ENCODE measurements around the gene UBFD1. TPM values are rescaled to one million over a fixed set of nuclear protein-coding genes. Genes with fewer than 3 reads are reported as not detected.
"Not testable (repeated sequence)": the region's sequence is repeated elsewhere in the genome, so short reads cannot be mapped to it uniquely, and the experiment has no call there.

Gene UBFD1
- total RNA-seq, 6 experiments from 2014 or later = 94.1 to 130 (median 99.2) TPM

DNA sequence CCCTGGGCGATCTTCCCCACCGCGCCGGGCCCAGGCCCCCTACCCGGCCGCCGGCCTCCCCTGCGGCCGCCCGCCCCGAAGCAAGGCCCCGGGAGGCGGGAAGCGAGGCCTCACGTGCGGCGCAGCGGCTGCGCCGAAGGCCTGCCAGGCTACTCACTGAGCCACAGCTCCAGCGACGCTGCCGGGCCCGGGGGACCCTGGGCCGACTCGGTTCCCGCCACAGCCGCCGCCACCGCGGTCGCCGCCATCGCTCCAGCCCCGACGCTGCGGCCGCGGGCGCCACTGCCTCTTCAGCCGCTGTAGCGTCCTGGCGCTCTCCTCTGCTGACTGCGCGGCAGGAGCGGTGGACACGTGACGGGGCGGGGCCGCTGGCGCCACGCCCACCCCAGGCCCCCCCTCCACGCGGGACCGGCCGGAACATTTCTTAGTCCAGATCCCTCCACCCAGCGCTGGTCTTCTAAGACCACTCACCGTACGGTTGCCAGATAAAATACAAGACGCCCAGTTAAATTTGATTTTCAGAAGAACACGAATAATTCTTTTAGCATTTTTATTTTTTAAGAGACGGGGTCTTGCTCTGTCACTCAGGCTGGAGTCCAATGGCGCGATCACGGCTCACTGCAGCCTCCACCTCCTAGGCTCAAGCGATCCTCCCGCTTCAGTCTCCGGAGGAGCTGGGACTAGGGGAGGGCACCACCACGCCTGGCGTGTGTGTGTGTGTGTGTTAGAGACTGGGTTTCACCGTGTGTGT, 47.2 kb upstream of the UBFD1 start, which contains the start of gene GGA2:
Gene GGA2 (minus strand): TSS at position 331 of the 751 bp plus-strand sequence. CDS start 83 bp downstream, at position 248.
- no peak for TF ChIP-seq CTCF (IDR thresholded peaks at IDR 0.05)
- H3K9me3 Mint-ChIP-seq = no peaks in the 10 kb centered on the region
- peak within 1 kb of the TSS; percentile 64 for H3K27ac Mint-ChIP-seq
- peak; percentile 58 for DNase-seq
- H3K4me3 Mint-ChIP-seq = peak within 1 kb of the TSS; percentile 93
- H3K4me1 Mint-ChIP-seq (ENCODE audit: low read depth) = peaks cover 40% of the 10 kb centered on the region
- peaks cover 4% of the 10 kb centered on the region for H3K27me3 Mint-ChIP-seq (ENCODE audit: insufficient read depth)
- peaks cover 8% of the 10 kb centered on the region for H3K36me3 Mint-ChIP-seq (ENCODE audit: low read depth)

- DNase-seq; H3K36me3 Mint-ChIP-seq (ENCODE audit: low read depth); H3K27me3 Mint-ChIP-seq (ENCODE audit: insufficient read depth); H3K9me3 Mint-ChIP-seq: not testable (repeated sequence)
- peaks cover 34% of the 10 kb centered on the region for H3K4me1 Mint-ChIP-seq (ENCODE audit: low read depth)
- peak overlapping the region; percentile 88 for H3K4me3 Mint-ChIP-seq
- H3K27ac Mint-ChIP-seq = peak overlapping the region; percentile 64
Observed at GRCh38 chr16:23510915-23511270, 46.6 kb upstream of the UBFD1 start.

DNA sequence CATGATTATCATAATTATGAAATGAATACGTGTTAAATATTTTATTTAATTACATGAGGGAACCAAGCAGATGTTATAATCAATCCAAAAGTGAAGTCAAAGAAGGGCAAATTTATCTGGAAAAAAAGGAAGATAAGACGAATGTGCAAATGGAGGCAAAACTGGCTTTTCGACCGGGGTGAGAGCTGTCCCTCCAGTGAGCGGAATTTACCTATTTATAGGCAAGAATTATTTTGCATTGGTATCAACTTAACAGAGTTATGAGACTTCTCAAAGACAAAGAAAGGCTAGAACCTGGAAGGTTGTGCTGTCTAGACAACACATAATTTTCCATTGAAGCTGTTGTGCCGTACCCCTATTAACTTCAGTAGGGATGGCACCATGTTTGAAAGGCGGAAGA, 45.8 kb upstream of the UBFD1 start:
- H3K27ac Mint-ChIP-seq = no peak overlapping the region
- H3K27me3 Mint-ChIP-seq (ENCODE audit: insufficient read depth) = peaks cover 4% of the 10 kb centered on the region
- no peaks in the 10 kb centered on the region for H3K9me3 Mint-ChIP-seq
- DNase-seq = no peak
- TF ChIP-seq CTCF (IDR thresholded peaks at IDR 0.05) = no peak
- peaks cover 8% of the 10 kb centered on the region for H3K36me3 Mint-ChIP-seq (ENCODE audit: low read depth)
- peaks cover 26% of the 10 kb centered on the region for H3K4me1 Mint-ChIP-seq (ENCODE audit: low read depth)
- H3K4me3 Mint-ChIP-seq = 0 out of 2 replicates have a peak overlapping the region, but pooled peaks have one; percentile 49

GRCh38 chr16:23512168-23512695, 45.3 kb upstream of the UBFD1 start:
- peaks cover 8% of the 10 kb centered on the region for H3K36me3 Mint-ChIP-seq (ENCODE audit: low read depth)
- TF ChIP-seq CTCF (IDR thresholded peaks at IDR 0.05) = no peak
- DNase-seq = no peak
- peaks cover 4% of the 10 kb centered on the region for H3K27me3 Mint-ChIP-seq (ENCODE audit: insufficient read depth)
- no peak overlapping the region for H3K4me3 Mint-ChIP-seq
- no peaks in the 10 kb centered on the region for H3K9me3 Mint-ChIP-seq
- peaks cover 21% of the 10 kb centered on the region for H3K4me1 Mint-ChIP-seq (ENCODE audit: low read depth)
- H3K27ac Mint-ChIP-seq = no peak overlapping the region

- H3K27ac Mint-ChIP-seq = no peak overlapping the region
- peaks cover 5% of the 10 kb centered on the region for H3K36me3 Mint-ChIP-seq (ENCODE audit: low read depth)
- DNase-seq = no peak
- no peak for TF ChIP-seq CTCF (IDR thresholded peaks at IDR 0.05)
- no peaks in the 10 kb centered on the region; the same call in none of the 2 replicates for H3K27me3 Mint-ChIP-seq (ENCODE audit: insufficient read depth)
- no peaks in the 10 kb centered on the region for H3K9me3 Mint-ChIP-seq
- no peak overlapping the region for H3K4me3 Mint-ChIP-seq
- H3K4me1 Mint-ChIP-seq (ENCODE audit: low read depth) = peaks cover 5% of the 10 kb centered on the region; the same call in 1 of the 2 replicates
Observed at GRCh38 chr16:23514381-23515152, 43.0 kb upstream of the UBFD1 start.

Measured in HFFc6 (cell line).